NCI-H446 (cell line): ENCODE results near the gene COPZ1.
A peak's percentile ranks its signal among the peaks of the same experiment; 100 is the strongest.
"Not testable (repeated sequence)": the region's sequence is repeated elsewhere in the genome, so short reads cannot be mapped to it uniquely, and the experiment has no call there.

Experiments
- DNase-seq, 2 experiments: peaks; one replicate each; lab custom pipeline; 2025; lab: John Stamatoyannopoulos, UW

COPZ1 gene

GRCh38 chr12:54324617-54325441 lies at the start of gene COPZ1:
TSS of gene COPZ1 (plus strand) at chr12:54325131. CDS start at chr12:54325164, 33 bp downstream.
- peak; percentile 98 to 99 for DNase-seq

DNA sequence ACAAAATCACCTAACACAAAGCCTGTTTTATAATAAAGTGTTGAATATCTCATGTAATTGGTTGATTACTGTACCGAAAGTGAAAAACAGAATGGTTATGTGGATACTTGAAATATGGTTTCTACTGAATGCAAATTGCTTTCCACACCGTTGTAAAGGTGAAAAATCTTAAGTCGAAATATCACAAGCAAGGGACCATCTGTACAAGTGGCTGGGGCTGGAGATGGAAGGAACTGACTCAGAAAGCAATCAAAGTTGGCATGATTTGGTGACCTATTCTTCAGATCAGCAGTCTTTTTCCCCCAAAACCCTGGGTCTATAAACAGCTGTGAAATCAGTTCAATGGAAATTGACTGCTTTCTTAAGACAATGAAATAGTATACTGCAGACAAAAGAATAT lies 48.6 kb upstream of the COPZ1 start:
- DNase-seq = no peak

- DNase-seq = peak in 1 of 2 experiments; percentile 26
Measured at GRCh38 chr12:54277823-54278276, 47.1 kb upstream of the COPZ1 start.

DNA sequence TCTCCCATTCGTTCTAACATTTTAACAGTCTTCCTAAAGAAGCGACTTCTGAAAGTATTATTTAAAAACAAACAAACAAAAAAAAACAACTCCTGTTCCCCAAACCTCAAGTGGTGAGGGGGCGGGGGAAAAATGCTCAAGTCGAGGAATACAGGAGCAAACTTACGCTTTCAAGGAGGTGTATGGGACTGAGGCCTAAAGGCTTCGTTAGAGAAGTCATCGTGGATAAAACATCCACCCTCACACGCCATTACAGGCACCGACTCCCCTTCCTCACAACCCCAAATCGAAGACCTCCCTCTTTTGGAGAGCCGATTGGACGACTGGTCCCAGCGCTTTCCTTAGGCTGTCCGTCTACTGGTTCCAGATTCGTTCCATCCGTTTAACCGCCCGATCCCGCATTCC lies 45.7 kb upstream of the COPZ1 start:
- no peak for DNase-seq

DNA sequence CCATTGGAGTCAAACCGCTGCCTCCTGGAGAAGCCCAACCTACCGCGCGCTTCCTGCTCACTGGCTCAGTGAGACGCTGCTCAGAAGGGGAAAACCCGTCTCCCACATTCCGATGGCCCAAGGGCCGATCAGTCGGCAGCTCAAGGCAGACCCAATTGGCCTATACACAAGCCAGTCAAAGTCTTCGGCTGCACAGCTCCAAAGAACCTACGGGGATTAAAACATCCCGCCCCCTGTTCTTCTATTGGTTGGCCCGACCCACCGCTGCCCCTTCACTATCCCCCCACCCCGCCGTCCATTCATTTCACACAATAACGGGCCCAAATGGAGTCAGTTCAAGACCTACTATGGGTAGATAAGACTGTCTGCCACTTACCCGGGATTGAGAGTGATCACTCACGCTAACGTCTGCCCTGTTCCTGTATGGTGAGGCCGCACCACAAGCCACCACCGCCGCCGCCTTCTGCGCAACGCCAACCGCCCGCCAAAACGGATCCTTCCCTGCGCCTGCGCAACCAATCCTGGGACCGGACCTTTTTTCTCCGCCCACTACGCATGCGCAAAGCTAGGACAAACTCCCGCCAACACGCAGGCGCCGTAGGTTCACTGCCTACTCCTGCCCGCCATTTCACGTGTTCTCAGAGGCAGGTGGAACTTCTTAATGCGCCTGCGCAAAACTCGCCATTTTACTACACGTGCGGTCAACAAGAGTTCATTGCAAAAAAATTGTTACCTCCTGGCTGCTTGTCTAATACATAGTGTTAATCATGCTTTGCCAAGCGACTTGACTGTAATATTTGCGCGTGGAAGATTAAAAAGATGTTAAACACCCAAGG lies 45.1 kb upstream of the COPZ1 start, which contains the start of gene CBX5:
TSS of gene CBX5 (minus strand) at position 491 of the 836 bp plus-strand sequence. CDS start 22,472 bp downstream, outside the sequence.
- peak; percentile 99 for DNase-seq

GRCh38 chr12:54280468-54281260 lies 44.3 kb upstream of the COPZ1 start, which contains the start of gene HNRNPA1:
TSS of gene HNRNPA1 (plus strand) at chr12:54280726. CDS start at chr12:54280808, 82 bp downstream.
- peak; percentile 99 for DNase-seq

DNA sequence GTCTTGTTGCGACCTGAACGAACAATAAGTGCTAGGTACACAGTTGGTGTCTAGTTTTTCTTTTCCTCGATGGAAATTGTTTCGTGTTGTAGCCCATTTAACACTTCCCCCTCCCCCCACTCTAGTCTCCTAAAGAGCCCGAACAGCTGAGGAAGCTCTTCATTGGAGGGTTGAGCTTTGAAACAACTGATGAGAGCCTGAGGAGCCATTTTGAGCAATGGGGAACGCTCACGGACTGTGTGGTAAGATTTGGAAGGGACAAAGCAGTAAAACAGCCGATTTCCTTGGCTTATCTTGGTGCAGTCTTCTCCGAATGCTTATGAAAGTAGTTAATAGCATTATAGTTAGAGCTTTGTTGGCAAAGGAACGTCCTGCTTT lies 43.7 kb upstream of the COPZ1 start:
- not testable (repeated sequence) for DNase-seq

- not testable (repeated sequence) for DNase-seq
Measured at GRCh38 chr12:54281694-54282093, 43.2 kb upstream of the COPZ1 start.

DNA sequence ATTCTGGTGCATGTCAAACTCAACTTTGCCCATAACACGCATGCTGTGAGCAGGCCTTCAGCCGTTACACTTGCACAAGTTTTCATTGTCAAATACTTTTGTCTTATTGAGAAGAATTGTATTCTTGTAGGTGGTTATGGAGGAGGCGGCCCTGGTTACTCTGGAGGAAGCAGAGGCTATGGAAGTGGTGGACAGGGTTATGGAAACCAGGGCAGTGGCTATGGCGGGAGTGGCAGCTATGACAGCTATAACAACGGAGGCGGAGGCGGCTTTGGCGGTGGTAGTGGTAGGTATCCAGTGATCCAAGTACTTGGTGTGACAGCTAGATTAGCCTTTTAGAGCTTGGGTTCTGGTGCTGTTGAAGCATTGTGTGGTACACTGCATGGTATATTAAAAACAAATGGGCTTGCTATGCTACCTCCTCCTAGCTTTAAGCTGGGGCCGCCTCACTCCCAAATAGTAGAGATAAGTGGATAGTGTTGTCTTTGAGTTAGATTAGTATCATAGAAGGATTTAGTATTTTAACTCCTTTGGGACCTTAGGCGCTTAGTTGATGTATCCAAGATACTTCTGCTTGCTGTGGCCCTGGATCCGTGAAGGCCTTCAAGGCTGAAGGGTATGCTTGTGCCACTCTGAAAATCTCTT lies 41.9 kb upstream of the COPZ1 start:
- no peak for DNase-seq

DNA sequence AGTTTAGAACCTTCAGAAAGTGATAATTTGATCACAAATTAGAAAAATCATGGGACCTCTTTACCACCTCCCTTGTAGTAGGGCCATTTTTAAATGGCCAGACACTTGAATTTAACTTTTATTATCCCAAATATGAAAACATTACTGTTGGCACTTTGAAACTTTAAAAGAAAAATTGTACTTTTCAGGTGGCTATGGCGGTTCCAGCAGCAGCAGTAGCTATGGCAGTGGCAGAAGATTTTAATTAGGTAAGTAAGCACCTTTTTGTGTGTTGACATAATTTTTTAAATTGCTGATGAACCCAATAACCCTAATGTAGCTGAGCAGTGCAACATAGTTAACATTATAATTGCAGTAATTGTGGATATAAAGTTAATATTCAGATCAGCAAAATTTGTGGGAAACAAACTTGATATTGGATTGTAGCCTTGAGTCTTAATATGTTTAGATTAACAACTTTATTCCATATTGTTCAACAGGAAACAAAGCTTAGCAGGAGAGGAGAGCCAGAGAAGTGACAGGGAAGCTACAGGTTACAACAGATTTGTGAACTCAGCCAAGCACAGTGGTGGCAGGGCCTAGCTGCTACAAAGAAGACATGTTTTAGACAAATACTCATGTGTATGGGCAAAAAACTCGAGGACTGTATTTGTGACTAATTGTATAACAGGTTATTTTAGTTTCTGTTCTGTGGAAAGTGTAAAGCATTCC lies 40.7 kb upstream of the COPZ1 start:
- DNase-seq = not testable (repeated sequence)

- DNase-seq = no peak
Measured at GRCh38 chr12:54285150-54286041, 39.5 kb upstream of the COPZ1 start.

- no peak for DNase-seq
Measured at GRCh38 chr12:54286042-54287030, 38.6 kb upstream of the COPZ1 start.

- peak; percentile 39 to 87 for DNase-seq
Measured at GRCh38 chr12:54287261-54288157, 37.4 kb upstream of the COPZ1 start.

DNA sequence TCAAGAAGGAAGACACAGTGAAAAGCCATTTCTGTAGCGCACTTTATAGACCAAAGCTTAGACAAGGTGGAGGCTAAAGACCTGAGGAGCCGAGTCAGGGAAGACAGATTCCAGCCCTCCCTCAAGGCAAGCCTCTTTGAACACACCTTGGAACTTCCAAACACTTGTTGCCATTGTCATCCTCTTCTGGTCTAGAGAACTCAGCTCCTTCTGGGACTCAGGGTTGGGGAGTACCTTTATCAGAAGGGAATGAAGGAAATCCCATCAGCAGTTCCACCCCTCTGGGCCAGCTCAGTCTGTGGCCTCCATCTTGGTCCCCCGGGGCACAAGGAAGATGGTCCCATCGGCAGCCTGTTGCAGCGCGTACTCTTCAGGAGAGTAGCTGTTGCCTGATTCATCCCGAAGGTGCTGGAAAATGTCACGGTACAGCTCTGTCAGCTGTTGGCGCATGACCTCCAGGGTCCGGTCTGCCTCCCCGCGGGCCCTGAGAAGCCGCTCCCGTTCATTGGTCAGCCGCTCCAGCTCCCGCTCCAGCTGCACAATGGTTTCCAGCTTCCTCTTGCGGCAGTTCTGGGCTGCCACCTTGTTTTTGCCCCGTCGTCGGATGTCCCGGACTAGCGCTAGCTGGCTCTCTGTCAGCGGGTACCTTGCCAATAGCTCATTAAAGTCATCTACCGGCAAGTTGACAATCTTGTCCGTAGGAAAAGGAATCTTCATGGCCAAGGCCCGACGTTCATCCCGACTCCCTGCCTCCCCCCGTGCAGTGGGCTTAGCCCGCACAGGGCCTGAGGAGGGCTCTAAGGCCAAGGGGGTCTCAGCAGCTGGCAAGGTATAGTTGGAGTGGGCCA lies 32.6 kb upstream of the COPZ1 start:
- DNase-seq = no peak

- DNase-seq = no peak
Measured at GRCh38 chr12:54292931-54293241, 32.0 kb upstream of the COPZ1 start.

DNA sequence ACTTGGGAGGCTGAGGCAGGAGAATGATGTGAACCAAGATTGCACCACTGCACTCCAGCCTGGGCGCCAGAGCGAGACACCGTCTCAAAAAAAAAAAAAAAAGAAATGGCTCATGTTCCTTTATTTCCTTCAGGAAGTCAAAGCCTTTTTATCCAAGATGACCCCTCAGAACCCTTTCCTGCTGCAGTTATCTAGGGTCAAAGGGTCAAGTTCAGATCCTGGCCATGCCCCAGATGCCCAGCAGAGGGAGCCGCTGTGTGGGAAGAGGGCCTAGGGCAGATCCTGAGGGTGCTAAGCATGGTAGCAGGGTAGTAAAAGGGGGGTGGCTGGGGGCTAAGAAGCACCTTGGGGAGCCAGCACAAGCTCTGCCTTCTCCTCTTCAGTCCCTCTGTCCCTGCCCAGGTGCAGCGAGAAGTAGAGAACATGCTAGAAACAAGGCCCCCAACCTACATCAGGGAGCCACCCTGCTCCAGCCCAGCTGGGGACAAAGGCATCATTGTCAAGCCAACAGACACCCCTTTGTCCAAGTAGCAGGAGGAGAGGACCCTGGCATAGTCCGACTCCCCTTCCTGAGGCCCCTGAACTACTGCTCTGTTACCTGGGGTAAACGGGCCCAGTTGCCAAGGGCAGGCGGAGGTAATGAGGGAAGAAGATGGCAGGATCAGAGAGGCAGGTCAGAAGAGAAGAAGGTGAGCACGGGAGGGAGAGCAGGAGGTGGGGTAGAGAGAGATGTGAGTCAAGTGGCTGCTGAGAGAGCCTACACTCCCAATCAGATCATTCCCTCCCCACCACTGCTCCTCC lies 30.6 kb upstream of the COPZ1 start:
- DNase-seq = no peak
